ENCODE measurements around the gene TSPAN9.

The TSPAN9 gene

GRCh38 chr12:3137814-3138445, 60.8 kb downstream of the TSPAN9 start:
- in situ Hi-C loops (cut with MboI; ENCODE audit: low sequenced_read_pairs) = loop anchor here (10.0 kb wide), 1 partner anchor 137 kb away; no protein-coding TSS in a partner anchor

DNA sequence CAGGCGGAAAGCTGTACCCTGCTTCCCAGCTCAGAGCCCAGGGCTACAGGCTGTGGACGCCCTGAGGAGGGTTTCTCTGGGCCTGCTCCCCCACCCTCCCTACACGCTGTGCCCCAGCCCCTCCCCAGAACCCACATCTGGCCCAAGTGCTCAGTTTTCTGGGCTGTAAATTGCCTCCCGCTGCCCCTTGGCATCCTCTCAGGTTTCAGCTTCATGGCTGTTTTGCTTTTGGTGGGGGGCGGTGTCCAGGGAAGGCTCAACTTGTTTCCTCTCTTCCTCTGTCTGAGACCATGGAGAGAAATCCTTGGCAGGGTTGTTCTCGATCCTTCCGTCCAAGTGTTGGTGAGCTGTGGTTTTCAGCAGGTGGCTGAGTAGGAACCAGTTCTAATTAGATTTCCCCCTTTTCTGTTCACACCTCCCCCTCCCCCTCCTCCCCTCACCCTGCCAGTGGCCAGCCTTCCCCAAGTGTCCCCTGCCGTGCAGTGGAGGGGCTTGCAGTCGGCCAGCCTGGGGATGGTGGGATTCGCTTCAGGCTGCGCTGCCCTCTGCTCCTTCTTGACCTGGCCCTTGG, 61.8 kb downstream of the TSPAN9 start:
- in situ Hi-C loops (cut with MboI; ENCODE audit: low sequenced_read_pairs) = loop anchor here (10.0 kb wide), 1 partner anchor 136 kb away; no protein-coding TSS in a partner anchor

DNA sequence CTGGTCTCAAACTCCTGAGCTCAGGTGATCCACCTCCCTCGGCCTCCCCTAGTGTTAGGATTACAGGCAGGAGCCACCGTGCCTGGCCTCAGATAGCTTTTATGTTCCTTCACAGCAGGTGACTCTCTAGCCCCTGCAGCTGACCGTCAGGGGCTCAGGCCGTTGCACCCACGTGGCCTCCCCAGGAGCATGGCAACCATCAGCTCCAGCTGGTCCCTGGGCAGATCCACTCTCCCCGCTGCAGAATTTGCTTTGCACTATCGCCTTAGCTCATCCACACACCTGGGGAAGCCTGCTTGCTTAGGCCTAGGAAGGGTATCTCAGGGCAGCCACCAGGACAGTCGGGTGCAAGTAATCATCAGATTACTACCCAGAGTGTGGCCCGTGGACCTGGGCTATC, 62.6 kb downstream of the TSPAN9 start:
- in situ Hi-C loops (cut with MboI; ENCODE audit: low sequenced_read_pairs) = loop anchor here (10.0 kb wide), 1 partner anchor 135 kb away; no protein-coding TSS in a partner anchor

GRCh38 chr12:3140284-3140683, 63.1 kb downstream of the TSPAN9 start:
- in situ Hi-C loops (cut with MboI; ENCODE audit: low sequenced_read_pairs) = no loop called here

DNA sequence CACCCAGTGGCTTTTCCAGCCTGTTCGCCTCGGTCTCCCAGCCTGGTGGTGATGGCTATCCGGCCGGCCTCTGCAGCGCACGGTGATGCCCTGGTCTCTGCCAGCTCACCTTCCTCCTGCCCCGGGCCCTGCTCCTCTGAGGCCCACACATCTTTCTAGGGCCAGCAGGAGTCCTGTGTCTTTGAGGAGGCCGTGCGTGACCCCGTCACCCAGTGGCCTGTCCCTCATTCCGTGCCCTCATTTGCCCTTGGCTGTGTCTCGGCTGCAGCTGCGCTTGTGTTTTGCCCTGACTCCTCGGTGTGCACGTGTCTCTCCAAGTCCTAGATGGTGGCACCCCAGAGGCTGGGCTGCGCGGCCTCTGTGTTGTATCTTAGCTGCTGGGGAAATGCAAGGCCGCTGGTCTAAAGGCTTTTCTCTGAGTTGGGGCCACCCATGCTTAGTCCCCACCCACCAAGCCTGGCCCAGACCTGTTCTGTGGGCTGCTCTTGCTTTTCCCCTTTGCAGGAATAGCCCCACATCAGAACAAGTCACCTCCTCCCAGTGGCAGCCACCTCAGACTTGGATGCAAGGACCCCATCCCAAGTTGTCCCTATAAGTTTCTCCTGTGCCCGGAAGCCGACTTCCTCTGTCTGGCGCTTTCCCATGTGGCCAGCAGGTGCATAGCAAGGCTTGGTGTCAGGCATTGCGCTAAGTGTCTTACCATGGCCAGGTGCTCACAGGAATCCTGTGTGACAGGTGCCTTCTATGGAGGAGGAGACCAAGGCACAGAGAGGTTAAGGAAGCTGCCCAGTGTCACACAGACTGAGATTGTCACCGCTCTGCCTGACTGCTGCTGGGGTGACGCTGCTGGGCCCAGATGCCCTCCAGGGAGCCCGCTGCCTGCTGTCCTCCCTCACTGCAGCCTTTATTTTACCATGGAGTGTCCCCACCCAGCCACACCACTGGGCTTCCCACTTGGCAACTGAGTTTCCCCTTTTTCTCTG, 64.5 kb downstream of the TSPAN9 start:
- in situ Hi-C loops (cut with MboI; ENCODE audit: low sequenced_read_pairs) = no loop called here

GRCh38 chr12:3142386-3142785, 65.2 kb downstream of the TSPAN9 start:
- in situ Hi-C loops (cut with MboI; ENCODE audit: low sequenced_read_pairs) = no loop called here

GRCh38 chr12:3144495-3144894, 67.3 kb downstream of the TSPAN9 start:
- in situ Hi-C loops (cut with MboI; ENCODE audit: low sequenced_read_pairs) = no loop called here

DNA sequence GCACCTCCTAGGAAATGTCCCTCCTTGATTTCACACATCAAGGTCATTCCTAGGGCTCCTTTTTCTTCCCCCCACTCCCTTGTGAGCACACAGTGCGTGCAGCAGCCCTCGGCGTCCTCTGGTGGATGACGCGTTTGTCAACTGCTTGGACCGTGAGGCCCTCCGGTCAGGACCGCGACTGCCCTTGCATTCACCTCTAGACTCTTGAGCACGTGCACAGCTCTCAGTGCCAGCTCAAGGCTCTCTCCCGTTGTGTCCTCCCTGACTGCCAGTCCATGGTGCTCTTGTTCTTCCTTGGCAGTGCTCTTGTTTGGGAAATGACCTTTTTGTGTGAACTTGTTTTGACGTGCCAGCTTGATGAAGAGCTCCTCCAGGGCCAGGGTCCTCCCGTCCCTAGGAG, 67.9 kb downstream of the TSPAN9 start:
- in situ Hi-C loops (cut with MboI; ENCODE audit: low sequenced_read_pairs) = no loop called here

- in situ Hi-C loops (cut with MboI; ENCODE audit: low sequenced_read_pairs) = no loop called here
Observed at GRCh38 chr12:3145546-3146310, 68.5 kb downstream of the TSPAN9 start.

- in situ Hi-C loops (cut with MboI; ENCODE audit: low sequenced_read_pairs) = no loop called here
Observed at GRCh38 chr12:3147260-3147659, 70.1 kb downstream of the TSPAN9 start.

- in situ Hi-C loops (cut with MboI; ENCODE audit: low sequenced_read_pairs) = no loop called here
Observed at GRCh38 chr12:3148366-3149000, 71.3 kb downstream of the TSPAN9 start.

DNA sequence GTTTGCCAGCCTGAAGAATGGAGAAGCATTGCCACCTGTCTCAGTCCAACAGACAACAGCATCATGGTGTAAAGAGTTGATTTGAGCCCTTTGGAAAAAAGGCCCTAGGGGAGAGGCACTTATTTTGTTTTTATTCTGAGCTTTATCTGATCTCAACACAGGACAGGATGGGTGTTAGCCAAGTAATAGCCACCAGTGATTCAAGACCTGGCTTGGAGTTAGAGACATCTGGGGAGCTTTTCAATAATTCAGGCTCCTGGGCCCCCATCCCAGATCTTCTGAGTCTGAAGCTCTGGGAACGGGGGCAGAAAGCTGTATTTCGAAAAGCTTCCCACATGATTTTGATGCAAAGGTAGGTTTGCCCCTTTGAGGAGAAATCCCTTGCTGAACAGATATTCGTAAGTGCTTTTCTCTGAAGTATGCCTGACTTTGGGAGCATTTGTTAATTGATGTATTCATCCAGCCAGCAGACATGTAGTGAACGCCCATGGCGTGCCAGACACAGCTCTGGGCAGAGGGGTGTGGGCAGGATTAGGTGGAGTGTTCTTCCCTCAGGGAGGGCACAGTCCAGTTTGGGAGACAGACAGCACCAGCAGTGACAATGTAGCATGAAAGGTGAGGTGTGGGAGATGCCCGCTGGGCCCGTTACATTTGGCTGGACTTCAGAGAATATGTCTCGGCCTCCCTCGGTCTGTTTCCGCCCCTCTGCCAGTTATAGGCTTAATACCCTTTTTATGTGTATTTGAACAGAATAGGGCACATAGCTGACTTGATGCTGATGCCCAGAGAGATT, 72.5 kb downstream of the TSPAN9 start:
- in situ Hi-C loops (cut with MboI; ENCODE audit: low sequenced_read_pairs) = no loop called here

DNA sequence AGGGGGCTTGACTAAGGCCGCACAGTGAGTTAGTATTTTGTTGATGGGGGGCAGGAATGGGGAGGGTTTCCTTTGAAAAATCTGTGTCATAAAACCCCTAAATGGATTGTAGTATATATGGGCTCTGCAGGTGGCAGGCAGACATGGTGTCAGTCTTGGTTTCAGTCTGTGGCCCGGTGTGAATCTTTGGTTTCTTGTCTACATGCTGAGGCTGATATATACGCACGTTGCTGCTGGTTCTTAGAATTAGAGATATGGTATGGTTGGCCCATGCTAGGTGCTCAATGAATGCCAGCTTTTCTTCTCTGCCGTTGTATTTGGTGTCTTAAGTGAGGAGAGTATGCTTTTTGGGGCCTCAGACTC, 73.1 kb downstream of the TSPAN9 start:
- in situ Hi-C loops (cut with MboI; ENCODE audit: low sequenced_read_pairs) = no loop called here

DNA sequence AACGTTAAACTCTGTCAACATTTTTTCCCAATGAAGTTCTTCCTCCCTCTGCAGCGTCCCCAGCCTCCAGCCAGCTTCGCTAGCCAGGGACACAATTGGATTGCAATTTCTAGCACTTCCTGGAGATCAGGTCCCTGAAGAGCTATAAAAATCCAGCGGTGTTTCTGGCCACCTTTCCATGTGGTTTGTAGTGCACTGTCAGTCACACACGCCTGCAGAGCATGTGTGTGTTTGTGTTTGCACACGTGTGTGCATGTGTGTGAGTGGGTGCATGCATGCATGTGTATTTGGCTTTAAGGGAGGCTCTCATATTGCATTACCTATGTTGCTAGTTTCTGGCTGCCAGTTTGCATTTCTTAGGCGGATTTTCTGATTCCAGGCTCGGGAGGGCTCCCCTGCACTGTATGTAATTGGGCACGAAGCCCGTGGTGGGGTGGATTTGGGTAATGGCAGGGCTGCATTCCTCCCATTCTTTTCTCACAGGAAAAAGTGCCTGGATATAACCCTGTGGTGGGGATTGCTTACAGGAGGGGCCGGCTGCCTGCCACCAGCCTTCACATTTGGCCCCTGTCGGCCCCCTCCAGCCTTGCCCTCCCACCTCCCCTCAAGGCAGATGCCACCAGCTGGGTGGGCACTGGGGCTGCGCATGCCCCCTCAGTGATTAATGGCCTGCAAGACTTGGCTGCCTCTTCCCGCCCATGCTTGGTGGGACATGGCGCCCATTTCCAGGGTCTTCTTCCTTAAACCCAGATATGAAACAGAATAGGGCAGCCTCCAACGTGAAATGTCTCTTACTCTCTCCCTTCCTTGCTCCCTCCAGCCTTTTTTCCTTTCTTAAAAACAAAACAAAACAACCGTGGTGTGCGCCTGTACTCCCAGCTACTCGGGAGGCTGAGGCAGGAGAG, 74.0 kb downstream of the TSPAN9 start:
- in situ Hi-C loops (cut with MboI; ENCODE audit: low sequenced_read_pairs) = no loop called here

GRCh38 chr12:3152011-3152511, 74.9 kb downstream of the TSPAN9 start:
- in situ Hi-C loops (cut with MboI; ENCODE audit: low sequenced_read_pairs) = no loop called here

DNA sequence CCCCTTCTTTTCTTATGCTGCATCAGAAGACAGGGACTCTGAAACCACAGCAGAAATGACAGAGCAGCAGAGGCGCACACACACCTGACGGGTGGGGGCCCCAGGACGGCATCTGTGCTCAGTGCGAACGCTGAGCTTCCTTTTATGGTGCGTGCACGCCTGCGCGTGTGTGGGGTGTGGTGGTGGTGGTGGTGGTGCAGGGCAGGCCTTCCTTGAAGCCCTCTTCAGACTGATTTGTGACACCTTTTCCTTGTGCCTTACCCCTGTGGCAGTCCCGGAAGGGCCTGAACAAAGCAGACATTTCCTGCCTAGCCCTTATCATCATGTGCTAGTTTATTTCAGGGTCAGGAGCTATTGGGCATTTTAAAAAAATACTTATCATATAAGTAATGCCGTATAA, 75.7 kb downstream of the TSPAN9 start:
- in situ Hi-C loops (cut with MboI; ENCODE audit: low sequenced_read_pairs) = no loop called here

- in situ Hi-C loops (cut with MboI; ENCODE audit: low sequenced_read_pairs) = no loop called here
Observed at GRCh38 chr12:3154006-3154405, 76.8 kb downstream of the TSPAN9 start.

GRCh38 chr12:3155702-3156370, 78.7 kb downstream of the TSPAN9 start:
- in situ Hi-C loops (cut with MboI; ENCODE audit: low sequenced_read_pairs) = no loop called here
